Mucosa of gallbladder (tissue), 1 donor: ENCODE measurements around the gene CEMIP2. TPM values are rescaled to one million over a fixed set of nuclear protein-coding genes. Genes with fewer than 3 reads are reported as not detected.

ENCODE experiments used
- DNase-seq: peaks from one replicate; pipeline ENCODE4 v3.0.0-alpha.2; 2020; ENCODE audit warnings: low spot score
- total RNA-seq: library from RNA; stranded (reverse); gene quantifications from one replicate; pipeline ENCODE4 v1.2.1, GENCODE V29; 2021
- donor health status: DM: no; HTN: no; CAD: no.

CEMIP2 gene
- total RNA-seq, 1 donor from 2014 or later: 103 TPM

- DNase-seq: no peak
Observed at GRCh38 chr9:71642056-71642455, 126.3 kb downstream of the CEMIP2 start.

- DNase-seq: peak; percentile 18
Observed at GRCh38 chr9:71638627-71639026, 129.7 kb downstream of the CEMIP2 start.

- DNase-seq: no peak
Observed at GRCh38 chr9:71637926-71638325, 130.4 kb downstream of the CEMIP2 start.

- DNase-seq: no peak
Observed at GRCh38 chr9:71637375-71637774, 130.9 kb downstream of the CEMIP2 start.

- DNase-seq: no peak
Observed at GRCh38 chr9:71636143-71636839, 132.0 kb downstream of the CEMIP2 start.

- DNase-seq: no peak
Observed at GRCh38 chr9:71634752-71635151, 133.6 kb downstream of the CEMIP2 start.

Other genes starting within 250 kb of the CEMIP2 start
- gene ABHD17B, start 142.7 kb upstream of the CEMIP2 start, total RNA-seq: 18.3 TPM
- 11.5 TPM for gene C9orf85, start 143.1 kb upstream of the CEMIP2 start, total RNA-seq